ENCODE measurements around the gene CCN2.

- TF ChIP-seq, protein P1, sequence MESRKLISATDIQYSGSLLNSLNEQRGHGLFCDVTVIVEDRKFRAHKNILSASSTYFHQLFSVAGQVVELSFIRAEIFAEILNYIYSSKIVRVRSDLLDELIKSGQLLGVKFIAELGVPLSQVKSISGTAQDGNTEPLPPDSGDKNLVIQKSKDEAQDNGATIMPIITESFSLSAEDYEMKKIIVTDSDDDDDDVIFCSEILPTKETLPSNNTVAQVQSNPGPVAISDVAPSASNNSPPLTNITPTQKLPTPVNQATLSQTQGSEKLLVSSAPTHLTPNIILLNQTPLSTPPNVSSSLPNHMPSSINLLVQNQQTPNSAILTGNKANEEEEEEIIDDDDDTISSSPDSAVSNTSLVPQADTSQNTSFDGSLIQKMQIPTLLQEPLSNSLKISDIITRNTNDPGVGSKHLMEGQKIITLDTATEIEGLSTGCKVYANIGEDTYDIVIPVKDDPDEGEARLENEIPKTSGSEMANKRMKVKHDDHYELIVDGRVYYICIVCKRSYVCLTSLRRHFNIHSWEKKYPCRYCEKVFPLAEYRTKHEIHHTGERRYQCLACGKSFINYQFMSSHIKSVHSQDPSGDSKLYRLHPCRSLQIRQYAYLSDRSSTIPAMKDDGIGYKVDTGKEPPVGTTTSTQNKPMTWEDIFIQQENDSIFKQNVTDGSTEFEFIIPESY (IDR thresholded peaks at IDR 0.05; ENCODE audit: borderline replicate concordance, low read depth), result no peak
- TF ChIP-seq, protein P2, sequence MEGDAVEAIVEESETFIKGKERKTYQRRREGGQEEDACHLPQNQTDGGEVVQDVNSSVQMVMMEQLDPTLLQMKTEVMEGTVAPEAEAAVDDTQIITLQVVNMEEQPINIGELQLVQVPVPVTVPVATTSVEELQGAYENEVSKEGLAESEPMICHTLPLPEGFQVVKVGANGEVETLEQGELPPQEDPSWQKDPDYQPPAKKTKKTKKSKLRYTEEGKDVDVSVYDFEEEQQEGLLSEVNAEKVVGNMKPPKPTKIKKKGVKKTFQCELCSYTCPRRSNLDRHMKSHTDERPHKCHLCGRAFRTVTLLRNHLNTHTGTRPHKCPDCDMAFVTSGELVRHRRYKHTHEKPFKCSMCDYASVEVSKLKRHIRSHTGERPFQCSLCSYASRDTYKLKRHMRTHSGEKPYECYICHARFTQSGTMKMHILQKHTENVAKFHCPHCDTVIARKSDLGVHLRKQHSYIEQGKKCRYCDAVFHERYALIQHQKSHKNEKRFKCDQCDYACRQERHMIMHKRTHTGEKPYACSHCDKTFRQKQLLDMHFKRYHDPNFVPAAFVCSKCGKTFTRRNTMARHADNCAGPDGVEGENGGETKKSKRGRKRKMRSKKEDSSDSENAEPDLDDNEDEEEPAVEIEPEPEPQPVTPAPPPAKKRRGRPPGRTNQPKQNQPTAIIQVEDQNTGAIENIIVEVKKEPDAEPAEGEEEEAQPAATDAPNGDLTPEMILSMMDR (IDR thresholded peaks at IDR 0.05), result no peak
- TF ChIP-seq, protein P3, sequence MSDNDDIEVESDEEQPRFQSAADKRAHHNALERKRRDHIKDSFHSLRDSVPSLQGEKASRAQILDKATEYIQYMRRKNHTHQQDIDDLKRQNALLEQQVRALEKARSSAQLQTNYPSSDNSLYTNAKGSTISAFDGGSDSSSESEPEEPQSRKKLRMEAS (IDR thresholded peaks at IDR 0.05; ENCODE audit: low read depth), result no peak
- TF ChIP-seq POLR2AphosphoS5 (IDR thresholded peaks at IDR 0.05; ENCODE audit: low read depth, low read length), result peak; percentile 47
- TF ChIP-seq EP300 (IDR thresholded peaks at IDR 0.05; ENCODE audit: borderline replicate concordance in 1 of 2, low read depth in 1 of 2, low read length in 1 of 2), result no peak
- no peak for TF ChIP-seq NRF1 (IDR thresholded peaks at IDR 0.05; ENCODE audit: low read depth, low read length)
- TF ChIP-seq TCF12 (IDR thresholded peaks at IDR 0.05), result no peak
- TF ChIP-seq NFIC (IDR thresholded peaks at IDR 0.05; ENCODE audit: borderline replicate concordance), result no peak
- TF ChIP-seq RAD21 (IDR thresholded peaks at IDR 0.05; ENCODE audit: low read length), result no peak
- TF ChIP-seq TEAD4 (IDR thresholded peaks at IDR 0.05; ENCODE audit: borderline replicate concordance, insufficient read depth), result no peak
- TF ChIP-seq, protein P4, sequence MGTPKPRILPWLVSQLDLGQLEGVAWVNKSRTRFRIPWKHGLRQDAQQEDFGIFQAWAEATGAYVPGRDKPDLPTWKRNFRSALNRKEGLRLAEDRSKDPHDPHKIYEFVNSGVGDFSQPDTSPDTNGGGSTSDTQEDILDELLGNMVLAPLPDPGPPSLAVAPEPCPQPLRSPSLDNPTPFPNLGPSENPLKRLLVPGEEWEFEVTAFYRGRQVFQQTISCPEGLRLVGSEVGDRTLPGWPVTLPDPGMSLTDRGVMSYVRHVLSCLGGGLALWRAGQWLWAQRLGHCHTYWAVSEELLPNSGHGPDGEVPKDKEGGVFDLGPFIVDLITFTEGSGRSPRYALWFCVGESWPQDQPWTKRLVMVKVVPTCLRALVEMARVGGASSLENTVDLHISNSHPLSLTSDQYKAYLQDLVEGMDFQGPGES (IDR thresholded peaks at IDR 0.05; ENCODE audit: low read depth, low read length), result no peak
- TF ChIP-seq, protein P5, sequence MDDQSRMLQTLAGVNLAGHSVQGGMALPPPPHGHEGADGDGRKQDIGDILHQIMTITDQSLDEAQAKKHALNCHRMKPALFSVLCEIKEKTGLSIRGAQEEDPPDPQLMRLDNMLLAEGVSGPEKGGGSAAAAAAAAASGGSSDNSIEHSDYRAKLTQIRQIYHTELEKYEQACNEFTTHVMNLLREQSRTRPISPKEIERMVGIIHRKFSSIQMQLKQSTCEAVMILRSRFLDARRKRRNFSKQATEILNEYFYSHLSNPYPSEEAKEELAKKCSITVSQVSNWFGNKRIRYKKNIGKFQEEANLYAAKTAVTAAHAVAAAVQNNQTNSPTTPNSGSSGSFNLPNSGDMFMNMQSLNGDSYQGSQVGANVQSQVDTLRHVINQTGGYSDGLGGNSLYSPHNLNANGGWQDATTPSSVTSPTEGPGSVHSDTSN (IDR thresholded peaks at IDR 0.05), result 0 out of 2 replicates have a peak, but pooled peaks have one; percentile 2
- no peak for TF ChIP-seq ELF1 (IDR thresholded peaks at IDR 0.05)
- TF ChIP-seq JUND (IDR thresholded peaks at IDR 0.05), result no peak
These were observed 4.7 kb downstream of the CCN2 start for GRCh38 chr6:131946404-131946991.

All from SK-N-SH (cell line).